GF-D8 (cell line): ENCODE measurements around the gene TMEM26.

Experiments
- DNase-seq: peaks from one replicate; lab custom pipeline; 2025; lab: John Stamatoyannopoulos, UW

The TMEM26 gene

DNA sequence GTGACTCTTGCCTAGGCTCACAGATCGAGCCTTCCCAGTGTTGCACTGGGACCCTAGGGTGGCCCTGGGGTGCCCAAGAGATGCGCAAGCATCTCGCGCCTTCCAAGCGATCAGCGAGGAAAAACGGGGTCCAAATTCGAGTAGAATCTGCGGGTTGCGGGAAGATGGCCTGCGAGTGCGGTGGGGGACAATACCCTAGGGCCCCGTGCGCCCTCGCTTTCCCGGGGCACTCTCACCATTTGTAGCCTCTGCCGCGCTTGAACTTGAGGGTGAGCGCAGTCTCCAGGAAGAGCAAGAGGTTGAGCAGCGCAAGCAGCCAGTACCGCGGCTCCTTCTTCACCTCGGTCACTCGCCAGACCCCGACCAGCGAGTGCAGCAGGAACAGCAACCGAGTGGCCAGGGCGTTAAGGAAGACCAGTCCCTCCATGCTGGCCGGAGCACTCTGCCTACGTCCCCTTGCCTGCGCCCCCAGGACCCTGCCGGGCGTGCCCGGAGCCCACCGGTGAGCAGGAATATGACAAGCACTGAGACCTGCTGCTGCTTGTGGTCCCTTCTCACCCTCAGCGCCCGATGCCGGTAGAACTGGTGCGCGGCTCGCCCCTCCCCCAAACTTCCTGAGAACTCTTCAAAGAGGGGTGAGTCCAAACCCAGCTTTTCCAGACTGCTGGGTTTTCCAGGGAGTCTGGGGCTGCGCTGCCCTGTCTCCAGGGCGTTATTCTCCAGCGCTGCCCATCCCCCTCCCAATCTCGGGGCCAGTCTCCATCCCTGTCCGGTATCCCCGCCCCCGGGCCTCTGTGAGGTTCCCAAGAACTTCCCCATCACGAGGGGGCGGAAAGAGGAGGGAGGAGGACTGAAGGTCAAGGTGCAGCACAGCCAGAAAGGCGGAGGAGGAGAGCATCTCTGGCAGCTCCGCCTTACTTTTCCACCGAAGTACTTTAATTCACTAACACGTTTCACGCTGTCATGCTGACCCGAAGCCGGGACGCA, at the start of gene TMEM26:
TSS of gene TMEM26 (minus strand) at position 727 of the 987 bp plus-strand sequence. CDS start at position 427, 300 bp downstream.
- DNase-seq, result no peak

DNA sequence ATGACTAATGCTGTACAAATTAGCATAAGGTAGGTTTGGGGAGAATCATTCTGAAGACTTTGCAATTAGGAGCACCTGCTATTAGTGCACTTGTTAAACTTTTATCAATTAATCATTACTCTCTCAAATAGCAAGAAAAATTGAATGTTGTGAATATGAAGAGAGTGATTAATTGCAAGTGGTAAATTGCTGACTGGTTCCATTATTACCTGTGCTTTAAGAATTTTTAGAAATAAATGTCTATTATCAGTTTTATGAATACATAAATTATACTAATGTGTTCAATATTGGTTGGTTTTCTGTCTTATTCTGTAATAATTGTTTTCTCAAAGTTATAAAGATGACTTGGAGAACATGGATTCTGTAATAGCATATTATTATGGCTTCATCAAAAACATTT, 47.3 kb upstream of the TMEM26 start:
- no peak for DNase-seq

DNA sequence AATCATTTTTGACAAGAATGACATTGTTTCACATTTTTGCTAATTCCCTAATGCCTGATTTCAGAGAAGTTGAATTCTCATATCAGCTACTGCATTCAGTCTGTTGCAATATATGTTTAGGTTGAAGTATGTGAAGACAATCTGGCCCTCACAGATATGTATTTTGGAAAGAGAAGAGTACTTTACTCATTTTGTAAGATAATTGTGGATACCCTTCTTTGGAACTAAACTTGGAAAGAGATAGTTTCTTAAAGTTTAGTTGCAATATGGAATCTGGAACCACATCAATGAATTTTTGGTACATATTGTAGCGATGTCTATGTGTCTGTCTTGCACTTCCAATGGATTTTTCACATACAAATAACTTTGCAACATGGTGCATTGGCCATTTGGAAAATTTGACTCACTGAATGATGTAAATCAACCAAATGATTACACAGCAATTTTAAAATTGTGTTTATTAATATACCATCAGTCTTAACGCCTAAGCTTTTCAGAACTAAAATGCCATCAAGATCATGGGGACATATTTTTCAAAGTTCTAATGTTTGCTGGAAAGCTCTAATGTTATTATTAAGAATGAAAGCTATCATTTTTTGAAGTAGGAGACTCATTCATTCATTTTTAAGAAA, 39.3 kb upstream of the TMEM26 start:
- no peak for DNase-seq

DNA sequence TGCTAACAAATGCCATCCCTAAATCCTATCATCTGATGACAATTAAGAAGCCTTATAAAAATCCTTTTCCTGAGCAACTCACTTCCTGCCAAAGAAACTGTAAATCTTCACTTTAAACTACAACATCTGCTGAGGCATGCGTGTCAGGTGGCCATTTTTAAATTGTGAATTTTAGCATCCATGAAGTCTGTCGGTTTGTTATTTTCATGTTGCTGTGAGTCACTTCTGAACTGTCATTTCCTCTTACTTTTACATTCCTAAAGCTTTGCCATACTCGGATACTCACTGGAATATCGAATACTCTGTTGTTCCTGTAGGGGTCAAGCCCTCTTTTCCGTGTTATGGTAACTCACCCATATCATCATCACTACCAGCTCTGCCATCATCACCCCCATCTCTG, 34.3 kb upstream of the TMEM26 start:
- no peak for DNase-seq

DNA sequence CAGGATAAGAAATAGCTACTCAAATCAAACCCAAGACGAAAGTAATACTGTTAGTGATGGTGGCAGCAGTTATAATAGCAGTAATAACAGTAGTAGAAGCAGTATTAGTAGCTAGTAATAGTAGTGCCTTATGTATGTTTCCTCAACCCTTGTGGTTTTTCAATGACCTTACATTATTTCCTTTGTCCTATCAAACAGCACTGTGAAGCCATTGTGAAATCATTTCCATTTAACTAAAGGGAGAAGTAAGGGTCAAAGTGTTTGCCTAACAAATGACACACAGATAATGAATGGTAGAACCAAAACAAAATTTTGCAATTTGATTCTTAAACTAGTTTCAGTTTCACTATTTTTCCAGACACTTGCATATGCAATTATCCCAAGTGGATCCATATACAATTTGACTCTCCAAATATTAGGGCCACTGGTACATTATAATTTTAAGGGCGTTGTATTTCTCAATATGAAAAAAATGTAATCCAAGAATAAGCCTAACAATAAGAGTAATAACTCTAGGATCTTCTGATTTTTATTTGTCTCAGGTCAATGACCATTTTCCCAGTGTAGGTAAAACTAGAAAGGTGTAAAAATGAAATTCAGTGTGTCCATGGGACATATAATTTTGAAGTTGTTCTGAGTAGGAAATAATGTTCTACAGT, 33.7 kb upstream of the TMEM26 start:
- peak; percentile 24 for DNase-seq

DNA sequence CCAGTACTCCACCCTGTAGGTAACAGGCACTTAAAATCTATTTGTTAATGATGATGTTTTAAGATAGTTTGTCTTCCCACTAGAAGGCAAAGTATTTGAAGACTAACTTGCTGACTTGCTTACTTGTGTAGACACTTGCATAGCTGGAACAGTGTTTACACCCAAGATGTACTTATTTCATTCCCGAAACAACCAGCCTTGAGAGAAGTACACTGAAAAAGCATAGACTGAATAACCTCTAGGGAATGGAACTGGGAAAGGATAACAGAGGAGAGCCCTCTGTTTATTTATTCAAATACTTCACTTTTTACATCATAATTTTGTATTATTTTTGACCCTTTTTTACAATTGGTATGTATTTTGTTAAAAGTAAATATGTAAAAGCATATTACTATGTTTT, 33.1 kb upstream of the TMEM26 start:
- no peak for DNase-seq

DNA sequence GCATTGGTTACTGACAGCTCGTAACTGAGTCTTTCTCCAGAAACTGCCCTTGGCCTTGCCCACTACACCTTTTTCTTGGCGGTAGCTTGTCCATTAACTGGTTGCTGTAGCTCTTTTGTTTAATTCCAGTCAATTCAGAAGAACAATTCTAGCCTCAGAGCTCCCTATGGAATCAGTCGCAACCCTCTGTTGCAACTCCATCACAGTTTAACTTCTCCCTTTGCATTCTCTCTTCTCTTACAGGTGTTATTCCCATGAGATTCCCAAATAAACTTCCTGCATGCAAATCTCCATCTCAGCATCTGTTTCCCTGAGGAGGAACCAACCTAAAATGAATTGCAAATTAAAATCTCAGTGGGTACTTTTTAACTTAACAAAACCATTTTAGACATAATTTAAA, 28.4 kb upstream of the TMEM26 start:
- DNase-seq, result no peak

DNA sequence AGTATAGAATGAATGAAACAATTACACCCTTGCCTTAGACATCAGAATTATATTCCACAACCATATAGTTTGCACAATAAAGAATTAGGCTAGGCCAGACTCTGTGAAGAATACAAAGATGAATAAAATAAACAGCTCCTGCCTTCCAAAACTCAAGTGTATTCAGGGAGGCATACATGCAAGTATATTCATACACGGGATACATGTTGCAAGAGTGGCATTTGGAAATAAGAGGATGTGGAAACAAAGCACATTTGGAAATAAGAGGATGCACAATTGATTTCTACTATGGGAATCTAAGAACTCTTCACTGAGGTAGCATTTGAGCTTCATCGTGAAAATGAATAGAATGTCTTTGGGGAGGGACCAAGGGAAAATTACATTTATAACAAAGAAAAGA, 27.0 kb upstream of the TMEM26 start:
- no peak for DNase-seq

DNA sequence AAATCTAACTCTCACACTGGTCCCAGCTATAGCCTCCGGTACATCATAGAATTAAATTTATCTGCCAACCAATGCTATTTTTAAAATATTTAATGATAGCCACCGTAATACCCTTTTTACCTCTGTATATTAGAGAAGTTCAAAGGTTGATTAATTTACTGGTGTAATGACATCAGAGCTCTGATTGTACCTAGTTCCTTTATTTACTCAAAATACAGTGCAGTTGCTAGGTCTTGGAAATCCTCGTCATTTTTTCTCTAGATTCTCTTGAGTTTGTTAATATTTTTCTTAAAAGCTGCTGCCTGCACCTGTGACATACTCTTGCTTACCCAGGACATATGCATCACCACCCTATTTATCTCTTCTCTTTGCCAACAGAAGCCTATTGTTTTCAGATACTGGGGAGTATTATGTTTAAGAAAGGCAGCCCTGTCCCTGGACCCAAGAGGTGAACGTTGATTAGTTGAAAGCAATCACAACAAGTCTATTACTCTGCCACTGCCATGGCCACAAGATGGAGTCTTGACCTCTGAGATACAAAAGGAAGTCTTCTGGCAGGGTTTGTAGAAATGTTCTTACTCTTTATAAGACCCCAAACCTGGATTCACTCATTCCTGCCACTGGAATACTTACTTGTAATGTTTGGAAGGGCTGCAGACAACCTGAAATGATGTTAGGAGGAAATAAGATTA, 25.6 kb upstream of the TMEM26 start:
- DNase-seq, result no peak

DNA sequence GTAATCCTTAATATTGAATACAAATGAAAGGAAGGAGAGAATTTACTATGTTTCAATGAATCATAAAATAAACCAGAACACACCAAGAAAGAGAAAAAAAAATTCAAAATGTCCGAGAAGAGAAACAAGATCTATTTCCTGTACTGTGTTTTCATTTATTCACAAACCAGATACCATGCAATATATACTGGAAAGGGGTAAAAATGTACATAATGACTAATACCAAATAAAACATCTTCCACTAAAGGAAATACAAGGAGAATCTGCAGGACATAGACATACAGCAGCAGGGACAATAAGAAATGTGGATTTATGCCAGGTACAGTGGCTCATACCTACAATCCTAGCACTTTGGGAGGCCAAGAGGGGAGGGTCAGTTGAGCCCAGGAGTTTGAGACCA, 24.3 kb upstream of the TMEM26 start:
- DNase-seq, result no peak

DNA sequence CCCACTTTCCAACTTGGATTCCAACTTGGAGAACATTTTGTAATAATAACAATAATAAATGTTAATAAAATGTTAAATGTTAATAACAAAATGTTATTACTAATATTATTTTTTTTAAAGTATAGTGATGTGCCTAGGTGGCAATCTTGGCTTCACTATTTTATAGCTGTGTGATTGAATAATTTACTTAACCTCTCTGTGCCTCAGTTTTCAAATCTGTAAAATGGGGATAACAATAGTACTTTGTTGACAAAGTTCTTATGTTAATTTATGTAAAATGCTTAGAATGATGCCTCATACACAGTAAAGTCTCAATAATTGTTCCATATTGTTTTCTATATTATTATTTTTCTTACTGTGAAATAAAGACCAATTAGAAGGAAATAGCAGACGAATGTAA, 23.3 kb upstream of the TMEM26 start:
- DNase-seq, result no peak

DNA sequence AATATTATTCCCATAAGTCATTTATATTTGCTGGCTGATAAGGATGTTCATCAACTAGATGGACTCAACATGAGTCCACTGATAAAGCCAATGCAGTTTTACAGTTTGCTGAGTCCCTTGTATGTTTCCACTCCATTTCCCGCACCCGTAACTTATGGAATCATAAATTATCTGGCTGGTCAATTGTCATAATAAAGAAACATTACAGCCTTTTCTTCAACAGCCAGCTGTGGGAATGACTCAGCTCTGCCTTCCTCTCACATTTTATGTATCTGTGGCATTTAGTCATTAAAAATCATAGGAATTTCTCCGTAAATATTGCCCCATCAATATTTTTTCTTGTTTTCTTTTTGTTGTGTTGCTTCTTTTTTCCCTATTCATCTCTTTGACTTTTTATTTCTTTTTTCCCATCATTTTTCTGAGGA, 22.3 kb upstream of the TMEM26 start:
- no peak for DNase-seq

DNA sequence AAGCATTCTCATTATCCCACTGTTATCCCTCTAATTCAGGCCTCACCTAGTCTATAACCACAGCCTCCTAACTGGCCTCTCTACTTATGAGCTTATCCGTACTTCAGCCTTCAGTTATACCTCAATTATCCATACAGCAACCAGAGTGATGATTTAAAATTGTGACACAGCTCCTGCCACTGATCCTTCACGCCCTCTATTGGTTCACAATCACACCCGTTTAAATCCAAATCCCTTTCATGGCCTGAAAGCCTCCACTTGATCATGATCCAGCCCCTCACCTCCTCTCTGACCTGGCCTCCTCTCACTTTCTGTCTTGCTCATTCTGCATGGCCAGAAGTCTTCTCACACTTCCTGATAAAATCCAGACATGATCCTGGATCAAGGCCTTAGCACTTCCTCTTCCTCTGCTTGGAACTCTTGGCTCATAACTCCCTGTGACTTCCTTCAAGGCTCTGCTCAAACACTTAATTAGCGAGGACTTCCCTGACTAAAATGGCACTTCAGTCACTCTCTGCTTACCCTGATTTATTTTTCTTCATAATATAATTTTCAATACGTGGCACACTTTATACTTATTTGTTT, 19.0 kb upstream of the TMEM26 start:
- DNase-seq, result no peak

DNA sequence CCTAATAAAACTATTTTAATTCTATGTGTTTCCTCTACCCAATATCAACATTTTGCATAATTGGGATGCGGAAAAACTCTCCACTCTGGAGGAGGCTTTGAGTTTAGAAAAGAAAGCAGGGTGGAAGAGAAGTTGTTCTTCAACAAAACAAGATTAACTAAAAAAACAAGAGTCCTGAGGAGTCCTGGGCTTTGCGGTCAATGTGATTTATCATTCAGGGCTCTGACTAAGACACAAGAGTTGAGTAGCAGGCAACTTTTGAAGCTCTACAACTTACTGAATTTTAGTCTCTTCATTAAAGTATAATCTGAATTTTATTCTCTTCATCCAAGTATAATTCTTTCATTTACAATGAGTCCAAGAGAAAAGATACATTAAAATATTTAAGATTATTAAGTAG, 18.3 kb upstream of the TMEM26 start:
- DNase-seq, result no peak

DNA sequence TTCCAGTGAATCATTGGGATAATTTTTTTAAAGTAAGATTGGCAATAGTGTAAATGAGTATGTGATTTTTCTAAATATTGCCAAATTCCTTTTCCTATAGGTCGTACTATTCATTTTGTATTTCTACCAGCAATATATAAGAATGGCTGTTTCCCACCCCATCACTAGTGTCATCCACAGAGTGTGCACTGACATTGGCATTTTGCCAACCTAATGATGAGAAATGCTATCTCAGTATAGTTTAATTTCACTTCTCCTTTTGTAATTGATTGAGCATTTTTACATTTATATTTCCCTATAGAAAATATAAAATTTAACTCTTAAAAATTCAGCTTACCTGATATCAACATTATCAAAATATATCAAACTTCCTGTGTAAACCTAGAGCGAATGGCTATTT, 17.6 kb upstream of the TMEM26 start:
- DNase-seq, result no peak

DNA sequence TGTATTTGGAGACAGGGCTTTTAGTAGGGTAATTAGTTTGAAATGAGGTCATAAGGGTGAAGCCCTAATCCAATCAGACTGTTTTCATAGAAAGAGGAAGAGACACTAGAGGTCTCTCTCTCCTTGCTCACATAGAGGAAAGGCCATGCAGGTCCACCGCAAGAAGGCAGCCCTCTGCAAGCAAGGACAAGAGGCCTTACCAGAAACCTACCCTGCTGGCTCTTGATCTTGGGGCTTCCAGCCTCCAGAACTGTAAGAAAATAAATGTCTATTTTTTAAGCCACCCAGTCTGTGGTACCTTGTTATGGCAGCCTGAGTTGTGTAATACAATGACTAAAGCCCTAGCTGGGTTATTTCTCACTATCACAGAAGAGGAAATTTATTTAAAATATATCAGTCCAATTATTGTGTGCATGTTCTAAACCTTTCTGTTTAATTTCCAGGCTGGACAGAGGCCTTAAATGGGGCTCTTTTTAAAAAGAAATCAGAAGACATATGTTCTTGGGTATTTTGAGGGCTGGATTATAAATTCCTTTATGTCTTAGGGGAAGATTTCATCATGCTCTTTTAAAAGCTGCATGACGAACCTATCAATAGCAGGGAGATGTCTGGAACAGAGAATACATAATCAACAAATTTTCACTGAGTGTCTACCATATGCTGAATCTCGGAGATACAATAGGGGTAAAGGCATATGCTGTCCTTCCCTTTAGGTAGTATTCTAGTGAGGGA, 12.9 kb upstream of the TMEM26 start:
- DNase-seq, result no peak

DNA sequence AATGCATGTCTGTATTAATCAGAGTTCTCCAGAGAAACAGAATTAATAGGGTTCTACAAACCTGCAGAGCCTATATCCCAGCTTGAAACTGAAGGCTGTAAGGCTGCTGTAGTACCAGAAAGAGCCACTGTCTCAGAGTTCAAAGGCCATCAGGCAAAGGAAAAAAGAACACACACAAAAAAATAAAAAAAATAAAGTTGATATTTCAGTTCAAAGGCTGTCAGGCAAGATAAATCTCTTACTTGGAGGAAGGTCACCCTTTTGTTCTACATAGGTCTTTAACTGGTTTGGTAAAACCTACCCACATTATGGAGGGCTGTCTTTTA, 12.0 kb upstream of the TMEM26 start:
- DNase-seq, result no peak

DNA sequence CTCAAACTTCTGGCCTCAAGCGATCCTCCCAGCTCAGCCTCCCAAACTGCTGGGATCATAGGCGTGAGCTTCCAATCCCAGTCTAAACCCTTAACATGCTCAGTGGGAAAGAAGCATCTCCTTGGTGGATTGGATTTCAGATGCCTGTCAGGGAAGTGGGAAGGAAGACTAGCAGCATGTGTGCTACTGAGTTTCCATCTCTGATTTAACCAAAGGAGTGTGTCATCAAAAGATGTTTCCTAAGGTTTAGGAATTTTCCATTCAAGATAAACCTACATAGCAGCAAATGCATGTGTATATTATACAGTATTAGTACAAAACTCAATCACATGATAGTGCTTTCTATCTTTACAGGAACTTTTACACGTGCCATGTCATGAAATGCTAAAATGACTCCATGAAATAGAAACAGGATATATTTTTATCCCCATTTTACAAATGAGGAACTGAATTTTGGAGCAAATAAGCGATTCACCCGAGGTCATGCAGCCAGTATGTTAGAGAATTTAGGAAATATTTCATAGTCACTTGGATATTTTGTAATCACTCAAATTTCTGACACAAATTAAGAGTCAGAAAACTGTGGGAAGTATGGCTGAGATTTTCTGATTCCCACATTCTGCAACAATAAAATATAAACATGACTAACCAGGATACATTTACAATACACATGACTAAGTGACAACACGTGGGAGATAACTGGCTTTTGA, 11.4 kb upstream of the TMEM26 start:
- DNase-seq, result no peak

DNA sequence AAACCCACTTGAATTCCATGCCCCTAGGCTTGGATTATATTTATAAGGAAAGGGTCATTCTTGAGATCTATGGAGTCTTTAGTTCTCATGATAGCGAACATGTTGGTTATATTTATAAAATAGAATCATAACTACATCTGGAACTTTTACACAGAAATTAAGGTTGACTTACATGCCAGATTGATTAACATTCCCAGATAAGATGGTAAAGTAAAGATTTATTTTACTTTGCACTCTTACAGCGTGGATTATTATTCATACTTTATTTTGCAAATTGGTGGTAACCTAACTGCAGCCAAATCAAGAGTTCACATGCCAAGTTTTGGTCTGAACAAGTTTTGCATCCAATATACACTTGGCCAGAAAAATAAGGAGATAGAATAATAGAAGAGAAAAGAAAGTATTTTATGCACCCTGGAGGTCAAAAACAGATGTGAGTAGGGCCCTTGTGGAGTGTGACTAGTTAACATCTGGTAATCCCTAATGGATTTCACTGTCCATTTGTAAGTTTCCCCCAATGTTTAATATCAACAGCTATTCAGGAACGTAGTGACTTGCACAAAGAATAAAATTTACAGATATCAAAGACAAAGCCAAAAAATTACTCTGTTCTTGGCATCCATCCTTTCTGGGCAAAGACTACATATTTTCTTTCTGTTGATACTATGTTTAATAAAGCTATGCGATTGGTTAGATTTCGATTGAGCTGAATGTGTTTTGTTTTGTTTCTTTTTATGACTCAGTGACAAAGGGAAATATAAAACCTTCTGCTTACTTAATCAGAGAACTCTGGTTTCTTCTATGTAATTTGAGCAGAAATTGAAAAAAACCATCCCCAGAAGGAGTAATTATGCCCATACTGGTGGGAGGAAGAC, 10.1 kb upstream of the TMEM26 start:
- DNase-seq, result no peak

DNA sequence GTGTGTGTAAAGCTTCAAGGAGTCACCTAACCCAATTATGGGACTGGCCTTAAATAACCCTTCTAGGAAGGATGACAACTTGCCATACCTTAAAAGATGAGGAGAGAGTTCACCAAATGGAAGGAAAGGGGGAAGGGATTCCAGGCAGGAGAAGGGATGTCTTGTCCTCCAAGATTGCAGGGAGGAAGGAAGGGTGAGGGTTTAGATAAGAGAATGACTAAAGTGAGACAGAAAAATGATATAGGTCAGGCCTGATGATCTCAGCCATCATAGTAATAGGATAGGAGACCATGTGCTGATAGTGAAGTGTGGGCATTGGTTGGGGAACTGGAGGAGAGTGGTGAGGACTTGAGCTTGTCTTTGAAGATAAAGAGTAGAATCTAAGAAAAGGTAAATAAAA, 7.7 kb upstream of the TMEM26 start:
- no peak for DNase-seq
